H9 (cell line): ENCODE data around the gene PRRT1B. TPM values are rescaled to one million over a fixed set of nuclear protein-coding genes. Genes with fewer than 3 reads are reported as not detected.
A peak's percentile ranks its signal among the peaks of the same experiment; 100 is the strongest.

Source experiments
- DNase-seq: peaks from one replicate; pipeline ENCODE4 v3.0.0-alpha.2; 2017
- H2AFZ ChIP-seq: one replicate; pipeline ENCODE4 v1.6.1; 2013; ENCODE audit warnings: mild to moderate bottlenecking, low read length, control low read depth, moderate library complexity
- H2AK5ac ChIP-seq: 2 replicates; pipeline ENCODE4 v1.6.1; 2013; ENCODE audit warnings: low read length, control low read depth, mixed read lengths; ENCODE audit not compliant: insufficient read length
- H2BK120ac ChIP-seq: one replicate; pipeline ENCODE4 v1.6.1; 2013; ENCODE audit warnings: low read depth, mild to moderate bottlenecking, low read length, control low read depth, inconsistent platforms; ENCODE audit not compliant: poor library complexity, severe bottlenecking
- H2BK12ac ChIP-seq: 2 replicates; pipeline ENCODE4 v1.6.1; 2013; ENCODE audit warnings: low read length, control low read depth, mixed read lengths, low read depth; ENCODE audit not compliant: insufficient read length
- H2BK15ac ChIP-seq: 2 replicates; pipeline ENCODE4 v1.6.1; 2013; ENCODE audit warnings: low read depth, low read length, control low read depth
- H2BK20ac ChIP-seq: one replicate; pipeline ENCODE4 v1.6.1; 2013; ENCODE audit warnings: low read depth, mild to moderate bottlenecking, low read length, control low read depth, inconsistent platforms; ENCODE audit not compliant: poor library complexity, severe bottlenecking
- H2BK5ac ChIP-seq: 2 replicates; pipeline ENCODE4 v1.6.1; 2013; ENCODE audit warnings: low read length, control low read depth, mixed read lengths; ENCODE audit not compliant: insufficient read length
- H3K14ac ChIP-seq: 2 replicates; pipeline ENCODE4 v1.6.1; 2013; ENCODE audit warnings: low read length, control low read depth; ENCODE audit not compliant: insufficient read depth
- H3K18ac ChIP-seq: 2 replicates; pipeline ENCODE4 v1.6.1; 2013; ENCODE audit warnings: low read depth, mild to moderate bottlenecking, mixed read lengths, low read length, control low read depth; ENCODE audit not compliant: insufficient read length
- H3K23ac ChIP-seq: 2 replicates; pipeline ENCODE4 v1.6.1; 2013; ENCODE audit warnings: low read length, control low read depth, mixed read lengths, low read depth; ENCODE audit not compliant: insufficient read length
- H3K23me2 ChIP-seq: 2 replicates; pipeline ENCODE4 v1.6.1; 2013; ENCODE audit warnings: low read depth, mild to moderate bottlenecking, mixed read lengths, low read length, control low read depth; ENCODE audit not compliant: insufficient read length, poor library complexity, severe bottlenecking
- H3K27ac ChIP-seq: 2 replicates; pipeline ENCODE4 v1.5.1; 2013; ENCODE audit warnings: low read length, control low read depth, mixed read lengths, low read depth; ENCODE audit not compliant: insufficient read length
- H3K27me3 ChIP-seq: 2 replicates; pipeline ENCODE4 v1.6.1; 2013; ENCODE audit warnings: low read length, control low read depth, inconsistent platforms; ENCODE audit not compliant: insufficient read depth
- H3K4ac ChIP-seq: 2 replicates; pipeline ENCODE4 v1.6.1; 2013; ENCODE audit warnings: low read depth, mild to moderate bottlenecking, control low read depth, inconsistent platforms, low read length, moderate library complexity
- H3K4me1 ChIP-seq: 2 replicates; pipeline ENCODE4 v1.6.1; 2013; ENCODE audit warnings: low read length, control low read depth, inconsistent platforms; ENCODE audit not compliant: insufficient read depth
- H3K4me2 ChIP-seq: 2 replicates; pipeline ENCODE4 v1.6.1; 2013; ENCODE audit warnings: low read length, control low read depth, mixed read lengths; ENCODE audit not compliant: insufficient read length, insufficient read depth
- H3K56ac ChIP-seq: 2 replicates; pipeline ENCODE4 v1.6.1; 2013; ENCODE audit warnings: low read depth, mild to moderate bottlenecking, mixed read lengths, low read length, control low read depth; ENCODE audit not compliant: insufficient read length
- H3K79me1 ChIP-seq: 2 replicates; pipeline ENCODE4 v1.6.1; 2013; ENCODE audit warnings: low read depth, mild to moderate bottlenecking, moderate library complexity, low read length, control low read depth, inconsistent platforms; ENCODE audit not compliant: insufficient read depth, poor library complexity, severe bottlenecking
- H3K79me2 ChIP-seq: 2 replicates; pipeline ENCODE4 v1.6.1; 2013; ENCODE audit warnings: low read length, control low read depth, inconsistent platforms; ENCODE audit not compliant: insufficient read depth
- H3K9ac ChIP-seq: 2 replicates; pipeline ENCODE4 v1.6.1; 2013; ENCODE audit warnings: low read length, control low read depth, mixed read lengths; ENCODE audit not compliant: insufficient read length; ENCODE audit errors: extremely low read depth
- H3K9me3 ChIP-seq: one replicate; pipeline ENCODE4 v1.6.1; 2013; ENCODE audit warnings: low read depth, low read length, inconsistent platforms; ENCODE audit not compliant: control insufficient read depth
- H3T11ph ChIP-seq: one replicate; pipeline ENCODE4 v1.6.1; 2013; ENCODE audit warnings: mild to moderate bottlenecking, low read length, control low read depth, inconsistent platforms
- H4K20me1 ChIP-seq: one replicate; pipeline ENCODE4 v1.6.1; 2013; ENCODE audit not compliant: control insufficient read depth, insufficient read length, insufficient read depth
- H4K5ac ChIP-seq: 2 replicates; pipeline ENCODE4 v1.6.1; 2013; ENCODE audit warnings: low read depth, mild to moderate bottlenecking, mixed read lengths, low read length, control low read depth; ENCODE audit not compliant: insufficient read length
- H4K8ac ChIP-seq: replicated peaks from 2 replicates; pipeline ENCODE4 v1.6.1; 2013; ENCODE audit warnings: low read length, control low read depth, mixed read lengths, low read depth; ENCODE audit not compliant: insufficient read length
- H4K91ac ChIP-seq: 2 replicates; pipeline ENCODE4 v1.6.1; 2013; ENCODE audit warnings: low read depth, mild to moderate bottlenecking, moderate library complexity, mixed read lengths, low read length, control low read depth; ENCODE audit not compliant: insufficient read length
- H3K27ac Mint-ChIP-seq, 3 experiments: 2 replicates in 2 of 3; 3 replicates in 1 of 3; pipeline ENCODE4 v1.8.0; 2020 to 2021; ENCODE audit warnings: mixed read lengths in 3 of 3, mild to moderate bottlenecking in 1 of 3, moderate library complexity in 1 of 3
- H3K27me3 Mint-ChIP-seq: 2 replicates; pipeline ENCODE4 v1.8.0; 2021; ENCODE audit warnings: low read depth, mild to moderate bottlenecking, moderate library complexity, mixed read lengths
- H3K36me3 Mint-ChIP-seq, 3 experiments: 2 replicates in 2 of 3; 3 replicates in 1 of 3; pipeline ENCODE4 v1.8.0; 2020 to 2021; ENCODE audit warnings: low read depth in 3 of 3, mixed read lengths in 3 of 3; ENCODE audit not compliant: insufficient read depth in 1 of 3
- H3K4me1 Mint-ChIP-seq, 2 experiments: 2 replicates each; pipeline ENCODE4 v1.8.0; 2020; ENCODE audit warnings: mixed read lengths in 2 of 2
- H3K4me3 Mint-ChIP-seq, 2 experiments: 2 replicates in 1 of 2; 3 replicates in 1 of 2; pipeline ENCODE4 v1.8.0; 2020 to 2021; ENCODE audit warnings: mild to moderate bottlenecking in 2 of 2, mixed read lengths in 2 of 2, moderate library complexity in 1 of 2
- H3K9me3 Mint-ChIP-seq, 2 experiments: 2 replicates in 1 of 2; 3 replicates in 1 of 2; pipeline ENCODE4 v1.8.0; 2020; ENCODE audit warnings: mild to moderate bottlenecking in 2 of 2, mixed read lengths in 2 of 2, moderate library complexity in 1 of 2
- WGBS: extraction: QIAGEN DNeasy Blood & Tissue Kit; methylation state at CpG from one replicate; pipeline ENCODE4 v1.1.7; 2013; ENCODE audit warnings: missing lambda C conversion rate, low lambda C conversion rate, mixed read lengths; ENCODE audit not compliant: insufficient read length; ENCODE audit errors: extremely low coverage; 5-methylcytosine and 5-hydroxymethylcytosine counted together
- total RNA-seq: library from RNA; stranded (reverse); gene quantifications from 2 replicates; pipeline ENCODE4 v1.2.1, GENCODE V29; 2021
- TF ChIP-seq, protein P1 (sequence below): fragments of 200-600 bp; sonication (generic); conservative IDR thresholded peaks from 3 replicates; pipeline ENCODE4 v1.8.0; 2021; ENCODE audit warnings: antibody characterized with exemption, mild to moderate bottlenecking

Gene PRRT1B
- total RNA-seq, 1 experiment from 2014 or later, result 1.0 TPM

DNA sequence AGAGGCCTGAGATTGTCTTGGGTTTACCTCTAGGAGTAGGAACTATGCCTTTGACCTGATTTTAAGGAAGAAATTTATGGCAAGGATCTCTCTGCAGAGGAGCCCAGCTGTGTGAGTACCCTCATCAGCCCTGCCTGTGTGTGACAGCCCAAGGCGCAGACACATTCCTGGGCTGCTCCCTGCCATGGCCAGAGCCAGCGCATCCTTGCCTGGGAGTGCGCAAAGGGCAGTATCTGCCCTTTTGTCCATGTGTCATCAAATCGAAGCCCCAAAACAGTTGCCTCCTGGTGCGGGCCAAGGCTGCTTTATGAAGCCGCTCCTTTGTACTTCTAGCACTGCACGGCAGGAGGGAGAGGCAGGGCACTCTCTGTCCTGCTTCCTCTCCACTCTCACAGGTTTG is 51.9 kb downstream of the PRRT1B start:
- DNase-seq, result no peak
- no peak overlapping the region for H3K4ac ChIP-seq
- H2BK120ac ChIP-seq, result no peak overlapping the region
- no peak overlapping the region for H3K56ac ChIP-seq
- H2AK5ac ChIP-seq, result no peak overlapping the region
- no CpG with 5 or more reads among the region's 7 CpGs for WGBS
- no peak overlapping the region for H4K5ac ChIP-seq
- Mint-ChIP-seq H3K27me3 (no peaks in the 10 kb centered on the region), H3K27ac (peak overlapping the region in 1 of 3 experiments; percentile 45; a peak in 1 of 7 replicates), H3K4me1 (no peaks in the 10 kb centered on the region), H3K36me3 (peaks cover 5 to 46% (median 23%) of the 10 kb centered on the region in 3 experiments; a peak in 6 of 7 replicates), H3K4me3 (no peak overlapping the region), H3K9me3 (no peaks in the 10 kb centered on the region)
- H3K4me1 ChIP-seq, result no peaks in the 10 kb centered on the region
- no peak overlapping the region for H2BK20ac ChIP-seq
- no peak overlapping the region for H4K8ac ChIP-seq
- H3K23me2 ChIP-seq, result no peaks in the 10 kb centered on the region
- H3K14ac ChIP-seq, result no peak overlapping the region
- no peaks in the 10 kb centered on the region for H4K20me1 ChIP-seq
- H3K18ac ChIP-seq, result no peak overlapping the region
- no peak overlapping the region for H3K9ac ChIP-seq
- H3T11ph ChIP-seq, result no peak overlapping the region
- no peaks in the 10 kb centered on the region for H3K79me1 ChIP-seq
- TF ChIP-seq, protein P1, sequence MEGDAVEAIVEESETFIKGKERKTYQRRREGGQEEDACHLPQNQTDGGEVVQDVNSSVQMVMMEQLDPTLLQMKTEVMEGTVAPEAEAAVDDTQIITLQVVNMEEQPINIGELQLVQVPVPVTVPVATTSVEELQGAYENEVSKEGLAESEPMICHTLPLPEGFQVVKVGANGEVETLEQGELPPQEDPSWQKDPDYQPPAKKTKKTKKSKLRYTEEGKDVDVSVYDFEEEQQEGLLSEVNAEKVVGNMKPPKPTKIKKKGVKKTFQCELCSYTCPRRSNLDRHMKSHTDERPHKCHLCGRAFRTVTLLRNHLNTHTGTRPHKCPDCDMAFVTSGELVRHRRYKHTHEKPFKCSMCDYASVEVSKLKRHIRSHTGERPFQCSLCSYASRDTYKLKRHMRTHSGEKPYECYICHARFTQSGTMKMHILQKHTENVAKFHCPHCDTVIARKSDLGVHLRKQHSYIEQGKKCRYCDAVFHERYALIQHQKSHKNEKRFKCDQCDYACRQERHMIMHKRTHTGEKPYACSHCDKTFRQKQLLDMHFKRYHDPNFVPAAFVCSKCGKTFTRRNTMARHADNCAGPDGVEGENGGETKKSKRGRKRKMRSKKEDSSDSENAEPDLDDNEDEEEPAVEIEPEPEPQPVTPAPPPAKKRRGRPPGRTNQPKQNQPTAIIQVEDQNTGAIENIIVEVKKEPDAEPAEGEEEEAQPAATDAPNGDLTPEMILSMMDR, result no peak
- no peak overlapping the region for H4K91ac ChIP-seq
- no peak overlapping the region for H2BK5ac ChIP-seq
- H3K4me2 ChIP-seq, result no peak overlapping the region
- H3K27me3 ChIP-seq, result no peaks in the 10 kb centered on the region
- H2BK12ac ChIP-seq, result no peak overlapping the region
- H2BK15ac ChIP-seq, result no peak overlapping the region
- no peak overlapping the region for H3K27ac ChIP-seq
- no peak overlapping the region for H3K23ac ChIP-seq
- no peaks in the 10 kb centered on the region for H3K79me2 ChIP-seq
- H2AFZ ChIP-seq, result no peak overlapping the region
- H3K9me3 ChIP-seq, result no peaks in the 10 kb centered on the region
